ENCODE data around the gene SFMBT1.

SFMBT1 gene

DNA sequence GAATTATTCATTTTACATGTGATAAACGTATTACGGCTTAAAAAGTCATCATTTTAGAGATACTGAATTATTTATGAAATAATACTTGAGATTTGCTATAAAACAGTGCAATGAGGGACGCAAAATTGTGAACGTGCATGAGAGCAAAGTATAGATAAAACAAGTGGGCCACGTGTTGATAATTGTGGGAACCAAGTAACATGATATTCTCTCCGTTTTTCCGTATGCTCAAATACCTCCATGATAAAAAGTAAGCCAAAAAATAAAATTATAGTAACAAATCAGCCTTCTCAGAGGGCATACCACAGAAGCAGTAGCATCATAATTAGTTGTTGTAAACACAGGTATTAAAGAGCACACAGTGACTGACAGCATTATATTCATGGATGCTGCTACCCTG is 42.6 kb downstream of the SFMBT1 start:
- Histone ChIP-seq H3K18ac (ENCODE audit: low read depth in 1 of 2, low read length in 2 of 2) (no peak overlapping the region), H3K36me3 (ENCODE audit: control insufficient read depth in 1 of 2, insufficient read depth in 2 of 2, low read depth in 1 of 2, low read length in 2 of 2) (no peaks in the 10 kb centered on the region), H3K23ac (ENCODE audit: low read length in 2 of 2) (no peak overlapping the region), H3K9ac (ENCODE audit: low read length) (no peak overlapping the region), H4K8ac (ENCODE audit: low read length) (no peak overlapping the region), H4K91ac (ENCODE audit: low read length) (no peak overlapping the region), H3K27me3 (ENCODE audit: control insufficient read depth in 1 of 2, insufficient read depth in 1 of 2, low read length in 2 of 2) (no peaks in the 10 kb centered on the region), H3K4me1 (ENCODE audit: control insufficient read depth, insufficient read depth, low read depth, low read length) (peaks cover 3% of the 10 kb centered on the region), H3K79me1 (replicated peaks; ENCODE audit: low read length, poor library complexity, severe bottlenecking) (peaks cover 5% of the 10 kb centered on the region), H2BK120ac (ENCODE audit: low read depth, low read length) (no peak overlapping the region), H2BK15ac (ENCODE audit: low read depth, poor library complexity, severe bottlenecking) (no peak overlapping the region), H2BK12ac (ENCODE audit: low read length in 2 of 2) (no peak overlapping the region), H3K4me2 (ENCODE audit: low read length, poor library complexity, severe bottlenecking) (no peak overlapping the region), H3K4me3 (ENCODE audit: insufficient read depth in 1 of 2, low read depth in 1 of 2, low read length in 2 of 2) (no peak overlapping the region), H2AFZ (ENCODE audit: low read depth, low read length) (no peak overlapping the region), H2AK5ac (ENCODE audit: low read length, severe bottlenecking) (no peak overlapping the region), H2BK5ac (ENCODE audit: low read depth, low read length, poor library complexity, severe bottlenecking) (no peak overlapping the region), H3K14ac (ENCODE audit: low read length in 2 of 2) (no peak overlapping the region), H3K4ac (ENCODE audit: low read depth in 1 of 2, low read length in 2 of 2) (no peak overlapping the region), H3K9me3 (ENCODE audit: control insufficient read depth, low read length) (no peaks in the 10 kb centered on the region), H3K27ac (ENCODE audit: low read length, poor library complexity, severe bottlenecking) (no peak overlapping the region)
- DNase-seq, result no peak
- WGBS, result 100% methylated on average over 5 of the region's 7 CpGs

DNA sequence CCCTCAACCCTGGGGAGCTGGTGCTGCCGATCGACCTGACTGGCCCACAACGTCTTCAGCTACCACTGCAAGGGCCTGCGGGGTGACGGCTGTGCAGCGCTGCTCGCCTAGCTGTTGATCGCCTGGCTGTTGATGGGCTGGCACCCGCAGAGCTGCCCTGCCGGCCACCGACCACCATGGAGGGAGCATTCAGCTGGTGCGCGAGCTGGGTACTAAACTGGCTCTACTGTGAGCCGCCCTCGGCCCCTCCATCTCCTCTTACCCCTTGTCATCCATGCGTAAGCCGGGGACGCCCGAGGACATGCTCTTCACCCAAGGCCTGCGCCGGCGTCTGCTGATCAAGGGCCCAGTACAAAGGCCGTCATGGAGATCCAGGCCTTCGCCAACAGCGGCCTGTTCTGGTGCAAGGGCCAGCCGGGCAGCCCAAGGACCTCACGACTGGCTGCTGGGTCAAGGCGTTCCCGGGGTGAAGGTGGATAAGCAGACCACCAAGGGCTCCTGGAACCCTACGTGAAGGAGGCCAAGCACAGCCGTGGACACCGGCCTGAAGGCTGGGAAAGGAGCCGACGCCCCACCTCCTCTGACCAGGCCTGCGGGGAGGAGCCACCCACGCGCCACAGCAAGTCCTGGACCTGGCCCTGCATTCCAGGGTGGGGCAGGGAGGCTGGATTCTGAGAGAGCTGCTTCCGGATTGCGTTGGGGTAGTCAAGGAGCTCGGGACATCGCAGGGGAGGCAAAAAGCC is 46.9 kb downstream of the SFMBT1 start:
- DNase-seq, result no peak
- no peak overlapping the region for H3K9ac ChIP-seq (ENCODE audit: low read length)
- no peak overlapping the region for H3K14ac ChIP-seq (ENCODE audit: low read length in 2 of 2)
- no peak overlapping the region for H3K27ac ChIP-seq (ENCODE audit: low read length, poor library complexity, severe bottlenecking)
- H3K4me1 ChIP-seq (ENCODE audit: control insufficient read depth, insufficient read depth, low read depth, low read length), result peaks cover 1% of the 10 kb centered on the region
- no peaks in the 10 kb centered on the region for H3K36me3 ChIP-seq (ENCODE audit: control insufficient read depth in 1 of 2, insufficient read depth in 2 of 2, low read depth in 1 of 2, low read length in 2 of 2)
- H4K91ac ChIP-seq (ENCODE audit: low read length), result no peak overlapping the region
- 96% methylated on average over 40 of the region's 41 CpGs for WGBS
- peaks cover 2% of the 10 kb centered on the region for H3K79me1 ChIP-seq (replicated peaks; ENCODE audit: low read length, poor library complexity, severe bottlenecking)
- H3K27me3 ChIP-seq (ENCODE audit: control insufficient read depth in 1 of 2, insufficient read depth in 1 of 2, low read length in 2 of 2), result no peaks in the 10 kb centered on the region
- H2BK12ac ChIP-seq (ENCODE audit: low read length in 2 of 2), result no peak overlapping the region
- H3K23ac ChIP-seq (ENCODE audit: low read length in 2 of 2), result no peak overlapping the region
- no peak overlapping the region for H4K8ac ChIP-seq (ENCODE audit: low read length)
- H2AFZ ChIP-seq (ENCODE audit: low read depth, low read length), result no peak overlapping the region
- H3K18ac ChIP-seq (ENCODE audit: low read depth in 1 of 2, low read length in 2 of 2), result no peak overlapping the region
- H2BK120ac ChIP-seq (ENCODE audit: low read depth, low read length), result no peak overlapping the region
- no peak overlapping the region for H3K4me2 ChIP-seq (ENCODE audit: low read length, poor library complexity, severe bottlenecking)
- H3K9me3 ChIP-seq (ENCODE audit: control insufficient read depth, low read length), result no peaks in the 10 kb centered on the region
- no peak overlapping the region for H2AK5ac ChIP-seq (ENCODE audit: low read length, severe bottlenecking)
- H3K4ac ChIP-seq (ENCODE audit: low read depth in 1 of 2, low read length in 2 of 2), result no peak overlapping the region
- no peak overlapping the region for H3K4me3 ChIP-seq (ENCODE audit: insufficient read depth in 1 of 2, low read depth in 1 of 2, low read length in 2 of 2)
- H2BK15ac ChIP-seq (ENCODE audit: low read depth, poor library complexity, severe bottlenecking), result no peak overlapping the region
- H2BK5ac ChIP-seq (ENCODE audit: low read depth, low read length, poor library complexity, severe bottlenecking), result no peak overlapping the region

DNA sequence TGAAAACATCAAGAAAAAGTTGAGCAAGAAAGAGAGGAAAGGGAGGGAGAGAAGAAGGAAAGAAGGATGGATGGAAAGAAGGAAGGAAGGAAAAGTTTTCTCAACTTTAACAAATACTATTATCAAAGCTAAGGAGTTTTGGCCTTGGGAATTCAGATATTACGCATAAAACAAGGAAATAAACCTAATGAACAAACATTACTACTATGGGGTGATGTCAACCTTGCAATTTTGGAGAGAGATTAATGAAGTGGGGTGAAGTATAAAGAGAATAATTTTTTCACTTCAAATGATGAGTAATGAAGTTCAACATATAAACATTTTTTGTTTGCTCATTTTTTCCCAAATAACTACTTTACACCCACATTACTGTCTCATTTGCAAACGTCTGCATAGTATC is 55.2 kb downstream of the SFMBT1 start:
- Histone ChIP-seq H3K4me1 (ENCODE audit: control insufficient read depth, insufficient read depth, low read depth, low read length) (no peaks in the 10 kb centered on the region), H2BK5ac (ENCODE audit: low read depth, low read length, poor library complexity, severe bottlenecking) (no peak overlapping the region), H3K27ac (ENCODE audit: low read length, poor library complexity, severe bottlenecking) (no peak overlapping the region), H3K36me3 (ENCODE audit: control insufficient read depth in 1 of 2, insufficient read depth in 2 of 2, low read depth in 1 of 2, low read length in 2 of 2) (no peaks in the 10 kb centered on the region), H2BK120ac (ENCODE audit: low read depth, low read length) (no peak overlapping the region), H4K91ac (ENCODE audit: low read length) (no peak overlapping the region), H2AFZ (ENCODE audit: low read depth, low read length) (no peak overlapping the region), H3K4me2 (ENCODE audit: low read length, poor library complexity, severe bottlenecking) (no peak overlapping the region), H4K8ac (ENCODE audit: low read length) (no peak overlapping the region), H2AK5ac (ENCODE audit: low read length, severe bottlenecking) (no peak overlapping the region), H3K14ac (ENCODE audit: low read length in 2 of 2) (no peak overlapping the region), H3K9ac (ENCODE audit: low read length) (peak overlapping the region; percentile 12), H3K27me3 (ENCODE audit: control insufficient read depth in 1 of 2, insufficient read depth in 1 of 2, low read length in 2 of 2) (no peaks in the 10 kb centered on the region), H3K4ac (ENCODE audit: low read depth in 1 of 2, low read length in 2 of 2) (no peak overlapping the region), H3K9me3 (ENCODE audit: control insufficient read depth, low read length) (no peaks in the 10 kb centered on the region), H3K4me3 (ENCODE audit: insufficient read depth in 1 of 2, low read depth in 1 of 2, low read length in 2 of 2) (no peak overlapping the region), H3K23ac (ENCODE audit: low read length in 2 of 2) (no peak overlapping the region), H3K18ac (ENCODE audit: low read depth in 1 of 2, low read length in 2 of 2) (no peak overlapping the region), H2BK12ac (ENCODE audit: low read length in 2 of 2) (no peak overlapping the region), H2BK15ac (ENCODE audit: low read depth, poor library complexity, severe bottlenecking) (no peak overlapping the region), H3K79me1 (replicated peaks; ENCODE audit: low read length, poor library complexity, severe bottlenecking) (no peaks in the 10 kb centered on the region)
- 79% methylated on average over 1 of the region's 2 CpGs for WGBS
- DNase-seq, result no peak

- Histone ChIP-seq H3K18ac (ENCODE audit: low read depth in 1 of 2, low read length in 2 of 2) (no peak overlapping the region), H3K27me3 (ENCODE audit: control insufficient read depth in 1 of 2, insufficient read depth in 1 of 2, low read length in 2 of 2) (no peaks in the 10 kb centered on the region), H2BK120ac (ENCODE audit: low read depth, low read length) (no peak overlapping the region), H3K4me2 (ENCODE audit: low read length, poor library complexity, severe bottlenecking) (no peak overlapping the region), H3K4me1 (ENCODE audit: control insufficient read depth, insufficient read depth, low read depth, low read length) (no peaks in the 10 kb centered on the region), H2AFZ (ENCODE audit: low read depth, low read length) (no peak overlapping the region), H3K14ac (ENCODE audit: low read length in 2 of 2) (no peak overlapping the region), H2BK12ac (ENCODE audit: low read length in 2 of 2) (no peak overlapping the region), H4K8ac (ENCODE audit: low read length) (no peak overlapping the region), H3K79me1 (replicated peaks; ENCODE audit: low read length, poor library complexity, severe bottlenecking) (no peaks in the 10 kb centered on the region), H3K9me3 (ENCODE audit: control insufficient read depth, low read length) (no peaks in the 10 kb centered on the region), H3K4ac (ENCODE audit: low read depth in 1 of 2, low read length in 2 of 2) (no peak overlapping the region), H4K91ac (ENCODE audit: low read length) (no peak overlapping the region), H3K4me3 (ENCODE audit: insufficient read depth in 1 of 2, low read depth in 1 of 2, low read length in 2 of 2) (no peak overlapping the region), H3K27ac (ENCODE audit: low read length, poor library complexity, severe bottlenecking) (no peak overlapping the region), H2BK15ac (ENCODE audit: low read depth, poor library complexity, severe bottlenecking) (no peak overlapping the region), H2AK5ac (ENCODE audit: low read length, severe bottlenecking) (no peak overlapping the region), H2BK5ac (ENCODE audit: low read depth, low read length, poor library complexity, severe bottlenecking) (no peak overlapping the region), H3K9ac (ENCODE audit: low read length) (no peak overlapping the region), H3K23ac (ENCODE audit: low read length in 2 of 2) (no peak overlapping the region), H3K36me3 (ENCODE audit: control insufficient read depth in 1 of 2, insufficient read depth in 2 of 2, low read depth in 1 of 2, low read length in 2 of 2) (no peaks in the 10 kb centered on the region)
- peak; percentile 38 for DNase-seq
- WGBS, result 76% methylated on average over 3 of the region's 3 CpGs
Observed at GRCh38 chr3:52986938-52987337, 58.9 kb downstream of the SFMBT1 start.

Measured in mesenchymal stem cell (in vitro differentiated cells and primary cell).